A549 (cell line): ENCODE measurements around the gene FHL1.

Experiments
- CEBPB ChIP-seq, 2 experiments: fragments of >200 bp in 1 of 2; sonication (Bioruptor Twin) in 1 of 2; formaldehyde crosslinking in 1 of 2; IDR thresholded peaks; 2 replicates each; pipeline ENCODE4 v1.6.1; 2012 to 2016
- CTCF ChIP-seq: fragments of >200 bp; sonication (Bioruptor Twin); formaldehyde crosslinking; IDR thresholded peaks from 3 replicates; pipeline ENCODE4 v1.5.1; 2016
- JUN ChIP-seq, 2 experiments: fragments of >200 bp; sonication (Bioruptor Twin); formaldehyde crosslinking; IDR thresholded peaks; 2 replicates in 1 of 2; 3 replicates in 1 of 2; pipeline ENCODE4 v1.6.1; 2016 to 2017
- POLR2A ChIP-seq: IDR thresholded peaks from 2 replicates; pipeline ENCODE4 v1.6.1; 2012; ENCODE audit warnings: mild to moderate bottlenecking, low read length
- RAD21 ChIP-seq, 2 experiments: fragments of >200 bp in 1 of 2; sonication (Bioruptor Twin) in 1 of 2; formaldehyde crosslinking in 1 of 2; IDR thresholded peaks in 1 of 2; conservative IDR thresholded peaks in 1 of 2; 2 replicates in 1 of 2; 3 replicates in 1 of 2; pipeline ENCODE4 v1.6.1; 2012 to 2018; ENCODE audit warnings: inconsistent platforms in 1 of 2
- TP53 ChIP-seq: fragments of 250-450 bp; sonication (Bioruptor Pico); IDR thresholded peaks from 2 replicates; pipeline ENCODE4 v1.5.0; 2021; ENCODE audit warnings: mild to moderate bottlenecking, moderate library complexity
- ZNF302 ChIP-seq: fragments of 250-450 bp; sonication (Bioruptor Pico); IDR thresholded peaks from 2 replicates; pipeline ENCODE4 v1.9.0; 2021; ENCODE audit warnings: inconsistent platforms, mild to moderate bottlenecking, moderate library complexity

GRCh38 chrX:136198678-136199243 lies 51.4 kb downstream of the FHL1 start:
- TF ChIP-seq CTCF (no peak), RAD21 (conservative IDR thresholded peaks at IDR 0.05 in 1 of 2, IDR thresholded peaks at IDR 0.05 in 1 of 2) (no peak), JUN (IDR thresholded peaks at IDR 0.05) (no peak), CEBPB (IDR thresholded peaks at IDR 0.05) (no peak), ZNF302 (CRISPR knock-in tag) (no peak), POLR2A (no peak), TP53 (CRISPR knock-in tag) (no peak)
